ENCODE measurements around the gene ANKRD29.

The ANKRD29 gene

DNA sequence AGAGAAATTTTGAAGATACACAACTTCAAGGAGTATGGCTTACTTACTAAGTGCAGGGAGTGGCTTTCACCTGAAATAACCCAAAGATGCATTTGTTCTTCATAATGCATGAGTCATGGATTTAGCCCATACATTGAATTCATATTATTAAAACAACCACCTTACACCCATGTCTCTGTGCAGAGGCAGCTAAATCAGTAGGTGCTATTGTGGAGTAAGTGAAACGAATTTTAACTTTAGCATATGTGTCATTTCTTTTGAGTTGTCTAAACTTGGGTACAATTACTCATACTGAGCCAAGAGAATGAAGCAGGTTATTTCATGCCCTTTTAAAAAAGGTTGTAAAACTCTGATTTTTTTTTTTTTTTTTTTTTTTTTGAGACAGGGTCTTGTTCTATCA, 11.0 kb upstream of the ANKRD29 start:
- intact Hi-C loops (cut with micrococcal nuclease) = no loop called here
- H3K27ac Mint-ChIP-seq = no peak overlapping the region
- H3K4me1 Mint-ChIP-seq (ENCODE audit: low read depth) = peaks cover 3% of the 10 kb centered on the region
- peaks cover 20% of the 10 kb centered on the region for H3K27me3 Mint-ChIP-seq
- no peaks in the 10 kb centered on the region for H3K36me3 Mint-ChIP-seq (ENCODE audit: low read depth)
- H3K9me3 Mint-ChIP-seq = no peaks in the 10 kb centered on the region
- no peak overlapping the region for H3K4me3 Mint-ChIP-seq

DNA sequence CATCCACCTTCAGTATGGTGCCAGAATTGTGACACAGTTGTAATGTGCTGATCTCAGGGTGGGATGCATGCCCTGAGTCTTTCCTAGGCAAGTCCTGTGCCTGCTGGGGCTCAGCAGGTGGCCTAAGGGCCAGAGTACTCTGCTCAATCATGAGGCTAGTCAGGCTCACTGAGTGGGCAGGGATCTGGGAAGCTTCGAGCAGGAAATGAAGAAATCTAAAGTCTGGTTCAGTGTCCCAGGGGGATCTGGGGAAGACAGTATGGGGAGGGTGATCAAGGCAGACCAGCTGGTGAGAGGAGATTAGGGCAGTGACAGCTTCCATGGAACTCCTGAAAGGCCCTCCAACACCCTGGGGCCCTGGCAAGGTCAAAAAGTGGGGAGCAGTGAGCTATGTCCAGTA, 8.9 kb upstream of the ANKRD29 start:
- Mint-ChIP-seq H3K27me3 (peaks cover 30% of the 10 kb centered on the region), H3K9me3 (no peaks in the 10 kb centered on the region), H3K27ac (no peak overlapping the region), H3K4me1 (ENCODE audit: low read depth) (peaks cover 5% of the 10 kb centered on the region), H3K36me3 (ENCODE audit: low read depth) (no peaks in the 10 kb centered on the region), H3K4me3 (no peak overlapping the region)
- intact Hi-C loops (cut with micrococcal nuclease) = no loop called here

- H3K36me3 Mint-ChIP-seq (ENCODE audit: low read depth) = no peaks in the 10 kb centered on the region
These were observed 7.2 kb upstream of the ANKRD29 start for GRCh38 chr18:23669804-23670405.

GRCh38 chr18:23669202-23669766, 6.6 kb upstream of the ANKRD29 start:
- no peak overlapping the region for H3K4me3 Mint-ChIP-seq
- peaks cover 20% of the 10 kb centered on the region for H3K4me1 Mint-ChIP-seq (ENCODE audit: low read depth)
- intact Hi-C loops (cut with micrococcal nuclease) = no loop called here
- H3K27me3 Mint-ChIP-seq = peaks cover 37% of the 10 kb centered on the region
- no peaks in the 10 kb centered on the region for H3K36me3 Mint-ChIP-seq (ENCODE audit: low read depth)
- no peak overlapping the region for H3K27ac Mint-ChIP-seq
- no peaks in the 10 kb centered on the region for H3K9me3 Mint-ChIP-seq

More at GRCh38 chr18:23669804-23670405, 7.2 kb upstream of the ANKRD29 start:
- Mint-ChIP-seq H3K4me3 (no peak overlapping the region), H3K4me1 (ENCODE audit: low read depth) (peaks cover 17% of the 10 kb centered on the region), H3K9me3 (no peaks in the 10 kb centered on the region), H3K27ac (no peak overlapping the region), H3K27me3 (peaks cover 33% of the 10 kb centered on the region)
- intact Hi-C loops (cut with micrococcal nuclease) = no loop called here

DNA sequence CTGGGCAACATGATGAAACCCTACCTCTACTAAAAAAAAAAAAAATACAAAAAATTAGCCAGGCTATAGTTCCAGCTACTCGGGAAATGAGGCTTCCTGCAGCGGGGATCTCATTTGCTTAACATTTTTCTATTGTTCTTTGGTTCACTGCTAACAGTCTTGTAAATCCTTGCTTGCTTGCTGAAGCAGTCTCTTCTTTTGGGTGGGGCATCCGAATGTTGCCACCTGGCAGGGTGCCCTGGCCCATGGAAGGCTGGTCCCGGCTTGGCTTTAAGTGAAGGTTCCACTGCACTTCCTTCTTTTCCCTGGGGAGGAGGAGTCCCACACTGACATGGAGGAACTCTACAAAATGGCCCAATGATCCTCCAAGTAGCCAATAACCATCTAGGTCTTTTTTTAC, 6.0 kb upstream of the ANKRD29 start:
- Mint-ChIP-seq H3K4me3 (no peak overlapping the region), H3K27me3 (peaks cover 40% of the 10 kb centered on the region), H3K36me3 (ENCODE audit: low read depth) (no peaks in the 10 kb centered on the region), H3K9me3 (no peaks in the 10 kb centered on the region), H3K4me1 (ENCODE audit: low read depth) (peaks cover 20% of the 10 kb centered on the region), H3K27ac (no peak overlapping the region)
- intact Hi-C loops (cut with micrococcal nuclease) = no loop called here

GRCh38 chr18:23667114-23667513, 4.4 kb upstream of the ANKRD29 start:
- H3K9me3 Mint-ChIP-seq = no peaks in the 10 kb centered on the region
- H3K4me3 Mint-ChIP-seq = no peak overlapping the region
- H3K36me3 Mint-ChIP-seq (ENCODE audit: low read depth) = peaks cover 6% of the 10 kb centered on the region
- H3K27ac Mint-ChIP-seq = no peak overlapping the region
- peaks cover 49% of the 10 kb centered on the region for H3K27me3 Mint-ChIP-seq
- H3K4me1 Mint-ChIP-seq (ENCODE audit: low read depth) = peaks cover 33% of the 10 kb centered on the region
- intact Hi-C loops (cut with micrococcal nuclease) = no loop called here

- intact Hi-C loops (cut with micrococcal nuclease) = no loop called here
- Mint-ChIP-seq H3K9me3 (no peaks in the 10 kb centered on the region), H3K27ac (no peak overlapping the region), H3K4me1 (ENCODE audit: low read depth) (peaks cover 40% of the 10 kb centered on the region), H3K36me3 (ENCODE audit: low read depth) (peaks cover 6% of the 10 kb centered on the region), H3K27me3 (peaks cover 68% of the 10 kb centered on the region), H3K4me3 (no peak overlapping the region)
These were observed 2.0 kb upstream of the ANKRD29 start for GRCh38 chr18:23664674-23665073.

GRCh38 chr18:23661735-23662308, 889 bp downstream of the ANKRD29 start:
- H3K36me3 Mint-ChIP-seq (ENCODE audit: low read depth) = peaks cover 6% of the 10 kb centered on the region
- H3K9me3 Mint-ChIP-seq = no peaks in the 10 kb centered on the region
- peak overlapping the region; percentile 42 for H3K27ac Mint-ChIP-seq
- H3K27me3 Mint-ChIP-seq = peaks cover 77% of the 10 kb centered on the region
- intact Hi-C loops (cut with micrococcal nuclease) = no loop called here
- peaks cover 35% of the 10 kb centered on the region for H3K4me1 Mint-ChIP-seq (ENCODE audit: low read depth)
- H3K4me3 Mint-ChIP-seq = peak overlapping the region; percentile 68

DNA sequence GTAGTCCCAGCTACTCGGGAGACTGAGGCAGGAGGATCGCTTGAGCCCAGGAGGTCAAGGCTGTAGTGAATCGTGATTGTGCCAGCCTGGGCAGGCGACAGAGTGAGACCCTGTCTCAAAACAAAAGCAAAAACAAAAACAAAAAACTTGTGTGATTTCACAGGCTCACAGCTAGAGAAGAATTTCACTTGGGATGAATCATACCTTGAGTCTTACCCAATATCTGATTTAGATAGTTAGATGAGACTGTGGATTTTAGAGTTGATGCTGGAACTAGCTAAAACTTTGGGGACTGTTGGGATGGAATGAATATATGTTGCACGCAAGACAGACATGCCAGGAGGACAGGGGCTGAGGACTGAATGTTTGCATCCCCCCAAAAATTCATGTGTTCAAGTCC, 4.4 kb downstream of the ANKRD29 start:
- peaks cover 59% of the 10 kb centered on the region for H3K27me3 Mint-ChIP-seq
- no peak overlapping the region for H3K4me3 Mint-ChIP-seq
- H3K9me3 Mint-ChIP-seq = no peaks in the 10 kb centered on the region
- no peak overlapping the region for H3K27ac Mint-ChIP-seq
- H3K36me3 Mint-ChIP-seq (ENCODE audit: low read depth) = peaks cover 6% of the 10 kb centered on the region
- intact Hi-C loops (cut with micrococcal nuclease) = no loop called here
- H3K4me1 Mint-ChIP-seq (ENCODE audit: low read depth) = peaks cover 18% of the 10 kb centered on the region

DNA sequence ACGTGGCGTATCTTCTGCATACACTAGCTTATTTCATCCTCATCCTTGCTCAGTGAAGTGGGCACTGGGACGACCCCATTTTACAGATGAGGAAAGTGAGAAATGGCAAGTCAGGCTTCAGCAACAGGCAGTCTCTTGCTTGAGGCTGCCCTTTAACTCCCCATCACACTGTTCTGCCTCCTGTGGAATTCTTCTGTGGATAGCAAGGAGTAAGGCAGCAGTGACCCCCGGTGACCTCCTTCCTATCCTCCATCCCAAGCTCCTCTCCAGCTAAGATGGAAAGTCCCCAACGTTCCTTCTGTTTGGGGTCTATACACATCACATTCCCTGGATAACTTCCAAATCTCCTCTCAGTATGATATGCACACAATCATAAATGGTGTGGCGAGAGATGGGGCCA, 10.5 kb downstream of the ANKRD29 start:
- peaks cover 9% of the 10 kb centered on the region for H3K27me3 Mint-ChIP-seq
- peaks cover 14% of the 10 kb centered on the region for H3K4me1 Mint-ChIP-seq (ENCODE audit: low read depth)
- no peaks in the 10 kb centered on the region for H3K36me3 Mint-ChIP-seq (ENCODE audit: low read depth)
- no peak overlapping the region for H3K4me3 Mint-ChIP-seq
- intact Hi-C loops (cut with micrococcal nuclease) = no loop called here
- H3K9me3 Mint-ChIP-seq = no peaks in the 10 kb centered on the region
- no peak overlapping the region for H3K27ac Mint-ChIP-seq

- peaks cover 6% of the 10 kb centered on the region for H3K27me3 Mint-ChIP-seq
- H3K27ac Mint-ChIP-seq = no peak overlapping the region
- no peaks in the 10 kb centered on the region for H3K9me3 Mint-ChIP-seq
- H3K4me3 Mint-ChIP-seq = no peak overlapping the region
- H3K36me3 Mint-ChIP-seq (ENCODE audit: low read depth) = no peaks in the 10 kb centered on the region
- peaks cover 14% of the 10 kb centered on the region for H3K4me1 Mint-ChIP-seq (ENCODE audit: low read depth)
- intact Hi-C loops (cut with micrococcal nuclease) = no loop called here
These were observed 11.5 kb downstream of the ANKRD29 start for GRCh38 chr18:23650968-23651927.

DNA sequence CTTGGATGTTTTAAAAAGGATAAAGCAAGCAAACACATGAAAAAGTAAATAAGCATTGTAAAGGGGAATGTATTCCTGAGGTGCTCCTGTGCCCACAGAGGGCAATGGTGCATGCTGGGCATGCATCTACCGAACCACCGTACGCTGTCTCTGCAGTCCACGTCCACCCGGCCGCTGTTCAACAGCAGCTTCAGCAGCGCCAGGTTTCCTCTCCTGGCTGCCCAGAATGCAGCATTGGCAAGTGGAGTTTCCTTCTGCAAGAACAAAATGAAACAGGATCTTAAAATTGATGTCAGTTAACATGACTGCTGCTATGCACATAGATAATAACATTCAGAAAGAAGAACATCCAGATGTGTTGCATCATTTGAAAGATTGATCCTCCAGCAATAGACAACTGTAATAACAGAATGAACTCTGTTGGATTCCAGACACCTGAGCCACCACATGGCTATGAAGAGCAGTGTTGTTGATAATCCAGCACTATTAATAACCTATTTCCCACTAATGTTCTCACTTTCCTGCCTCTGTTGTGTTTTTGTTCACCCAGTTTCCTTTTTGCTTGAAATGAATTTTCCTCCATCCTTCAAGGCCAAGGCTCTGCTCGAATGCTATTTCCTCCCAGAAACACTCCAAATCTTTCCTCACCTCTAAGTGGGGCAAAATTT, 13.6 kb downstream of the ANKRD29 start:
- Mint-ChIP-seq H3K4me3 (no peak overlapping the region), H3K36me3 (ENCODE audit: low read depth) (no peaks in the 10 kb centered on the region), H3K27ac (no peak overlapping the region), H3K4me1 (ENCODE audit: low read depth) (peaks cover 14% of the 10 kb centered on the region), H3K27me3 (peaks cover 6% of the 10 kb centered on the region), H3K9me3 (no peaks in the 10 kb centered on the region)
- intact Hi-C loops (cut with micrococcal nuclease) = no loop called here

DNA sequence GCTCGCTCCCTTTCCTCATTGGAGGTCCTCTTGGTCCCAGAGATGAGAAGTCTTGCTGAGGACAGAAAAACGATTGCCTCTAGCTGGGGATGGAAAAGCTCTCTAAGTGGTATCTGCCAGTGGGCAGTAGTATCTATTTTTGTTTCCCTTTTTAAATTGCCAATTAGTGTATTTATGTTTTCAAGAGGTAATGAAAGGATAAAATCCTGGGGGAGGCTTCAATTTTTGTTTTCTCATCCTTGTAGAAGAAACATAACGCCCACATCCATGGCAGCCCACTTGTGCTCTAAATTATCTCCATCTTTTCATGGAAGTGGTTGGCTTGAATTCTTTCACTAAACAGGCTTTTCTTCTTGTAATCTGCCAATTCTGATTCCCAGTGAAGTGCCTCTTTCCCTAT, 14.3 kb downstream of the ANKRD29 start:
- no peaks in the 10 kb centered on the region for H3K36me3 Mint-ChIP-seq (ENCODE audit: low read depth)
- H3K27me3 Mint-ChIP-seq = peaks cover 6% of the 10 kb centered on the region
- no peak overlapping the region for H3K27ac Mint-ChIP-seq
- peaks cover 14% of the 10 kb centered on the region for H3K4me1 Mint-ChIP-seq (ENCODE audit: low read depth)
- no peaks in the 10 kb centered on the region for H3K9me3 Mint-ChIP-seq
- H3K4me3 Mint-ChIP-seq = no peak overlapping the region
- intact Hi-C loops (cut with micrococcal nuclease) = no loop called here

All from dendritic cell treated with granulocyte-macrophage colony-stimulating factor and Interleukin-4, amounts not matched to agents 40 ng/mL and 50 ng/mL, for 4 days (primary cell).